Testis (tissue), 2 donors: ENCODE measurements around the gene CCDC60.

ENCODE experiments used
- CTCF ChIP-seq, 3 experiments: fragments of 450-650 bp in 2 of 3; fragments of 200-600 bp in 1 of 3; sonication (generic) in 1 of 3; IDR thresholded peaks; one replicate each; pipeline ENCODE4 v1.5.1; 2016 to 2019; ENCODE audit warnings: antibody characterized with exemption in 3 of 3, mild to moderate bottlenecking in 2 of 3, moderate library complexity in 1 of 3
- POLR2A ChIP-seq: fragments of 450-650 bp; IDR thresholded peaks from one replicate; pipeline ENCODE4 v1.6.1; 2017; ENCODE audit warnings: antibody characterized with exemption, mild to moderate bottlenecking, moderate library complexity

GRCh38 chr12:119325813-119326212, 8.7 kb upstream of the CCDC60 start:
- TF ChIP-seq CTCF (IDR thresholded peaks at IDR 0.05) (no peak), POLR2A (no peak)
